ENCODE data around the gene ALDH18A1. TPM values are rescaled to one million over a fixed set of nuclear protein-coding genes. Genes with fewer than 3 reads are reported as not detected.

ALDH18A1 gene
- total and polyA plus RNA-seq, 2 of the 8 experiments (the other 6 are each of a cell fraction or from before 2014, with no cell fraction given): 59.6 to 128 TPM

DNA sequence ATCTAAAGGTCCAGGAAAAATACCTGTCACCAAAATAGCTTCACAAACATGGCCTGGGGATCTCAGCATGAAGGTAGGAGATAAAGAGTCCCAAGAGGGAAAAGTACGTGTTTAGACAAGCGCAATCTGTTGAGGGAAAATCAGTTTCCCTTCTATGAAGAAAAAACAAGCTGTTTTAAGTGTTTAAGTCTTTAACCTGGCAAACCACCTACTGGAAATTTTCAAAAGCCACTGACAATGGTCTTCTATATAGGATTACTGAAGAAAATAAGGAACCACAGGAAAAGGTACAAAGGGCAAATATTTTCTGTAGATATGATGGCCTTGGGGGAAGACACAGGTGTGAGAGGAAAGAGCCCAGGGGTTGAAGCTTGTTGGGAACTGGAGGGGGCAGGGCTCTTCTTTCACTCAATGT lies 21.2 kb downstream of the ALDH18A1 start:
- POLR2A ChIA-PET (ENCODE audit: partially characterized antibody): interaction anchor here (1.2 to 1.8 kb wide), 5 partner anchors 9 to 31 kb away, joined by 3 to 7 read pairs (median 4); no protein-coding TSS in a partner anchor
- FAIRE-seq: no peak
- Histone ChIP-seq H3K79me1 (ENCODE audit: low read depth, low read length) (no peaks in the 10 kb centered on the region), H4K8ac (ENCODE audit: extremely low read depth, insufficient read depth, low read length) (no peak overlapping the region), H3K36me3 (ENCODE audit: control insufficient read depth in 2 of 4, insufficient read depth in 4 of 4, low read length in 3 of 4) (peaks cover 0 to 61% (median 34%) of the 10 kb centered on the region in 4 experiments; a peak in 7 of 8 replicates), H2BK15ac (ENCODE audit: low read length) (no peak overlapping the region), H3K4me3 (ENCODE audit: extremely low read depth in 1 of 4, insufficient read depth in 2 of 4, low read depth in 3 of 4, low read length in 4 of 4) (no peak overlapping the region), H4K91ac (replicated peaks; ENCODE audit: insufficient read length, low read length) (no peak overlapping the region), H3K27ac (ENCODE audit: low read depth, low read length) (no peak overlapping the region), H2BK20ac (ENCODE audit: low read length) (no peak overlapping the region), H2BK12ac (ENCODE audit: low read depth, low read length) (no peak overlapping the region), H4K20me1 (replicated peaks in 1 of 2; ENCODE audit: control insufficient read depth in 1 of 2, insufficient read depth in 2 of 2, low read length in 2 of 2) (no peaks in the 10 kb centered on the region), H2BK5ac (ENCODE audit: low read depth, low read length) (no peak overlapping the region), H2BK120ac (replicated peaks; ENCODE audit: low read depth, low read length) (no peak overlapping the region), H3K14ac (ENCODE audit: insufficient read length) (no peak overlapping the region), H3K9ac (replicated peaks in 1 of 4; ENCODE audit: extremely low read depth in 1 of 4, low read depth in 3 of 4, low read length in 3 of 4) (no peak overlapping the region), H2AK5ac (ENCODE audit: low read depth, low read length) (no peak overlapping the region), H3K79me2 (ENCODE audit: control insufficient read depth in 1 of 2, insufficient read depth in 2 of 2, low read length in 2 of 2) (no peaks in the 10 kb centered on the region), H3K56ac (replicated peaks; ENCODE audit: insufficient read length, low read depth, low read length) (no peak overlapping the region), H3K27me3 (replicated peaks in 1 of 4; ENCODE audit: control insufficient read depth in 3 of 4, extremely low read depth in 1 of 4, insufficient read depth in 3 of 4, low read length in 3 of 4) (no peaks in the 10 kb centered on the region), H3K4me1 (replicated peaks in 1 of 4; ENCODE audit: control insufficient read depth in 3 of 4, insufficient read depth in 4 of 4, low read length in 3 of 4) (no peaks in the 10 kb centered on the region), H3K18ac (ENCODE audit: extremely low read depth, low read length) (no peak overlapping the region), H3K9me3 (ENCODE audit: insufficient read depth in 2 of 2, low read depth in 1 of 2, low read length in 1 of 2) (no peaks in the 10 kb centered on the region), H3K23ac (ENCODE audit: insufficient read length) (no peak overlapping the region), H3K23me2 (ENCODE audit: low read depth, low read length) (no peaks in the 10 kb centered on the region), H4K5ac (ENCODE audit: insufficient read length, low read depth, low read length) (no peak overlapping the region), H3K4me2 (ENCODE audit: insufficient read depth in 1 of 2, low read depth in 2 of 2, low read length in 2 of 2) (no peak overlapping the region), H3K4ac (replicated peaks; ENCODE audit: insufficient read length, low read depth, low read length) (no peak overlapping the region), H2AFZ (ENCODE audit: low read length) (no peak overlapping the region)
- WGBS, 2 experiments (ENCODE audit: extremely low coverage in 1 of 2, insufficient coverage in 1 of 2, insufficient read length in 1 of 2, insufficient replicate concordance in 2 of 2, low coverage in 1 of 2, low lambda C conversion rate in 2 of 2, missing lambda C conversion rate in 1 of 2): 100% methylated on average over 2 of the region's 2 CpGs; no CpG with 5 or more reads in 1 of the 2 experiments
- DNase-seq (ENCODE audit: low read depth in 1 of 2, low spot score in 2 of 2): no peak
- CTCF ChIA-PET (ENCODE audit: partially characterized antibody): interaction anchor here (0.7 to 2.0 kb wide), 6 partner anchors 9 to 264 kb away, joined by 3 to 6 read pairs (median 4); no protein-coding TSS in a partner anchor
- TF ChIP-seq EGR1 (IDR thresholded peaks at IDR 0.05; ENCODE audit: borderline replicate concordance, low read depth, low read length): no peak

All from H1 (cell line).